GM23248 (cell line): ENCODE measurements around the gene CAPN14. TPM values are rescaled to one million over a fixed set of nuclear protein-coding genes. Genes with fewer than 3 reads are reported as not detected.

ENCODE experiments used
- DNase-seq: peaks from one replicate; pipeline ENCODE4 v3.0.0-alpha.2; 2015
- H2AFZ ChIP-seq: fragments of 200-600 bp; sonication (generic); 2 replicates; pipeline ENCODE4 v1.6.1; 2016; ENCODE audit warnings: antibody characterized with exemption
- H3F3A ChIP-seq: fragments of 200-600 bp; sonication (generic); 2 replicates; pipeline ENCODE4 v1.6.1; 2016; ENCODE audit warnings: mild to moderate bottlenecking, antibody characterized with exemption, mixed run types; ENCODE audit not compliant: insufficient read depth
- H3K27ac ChIP-seq: fragments of 200-600 bp; sonication (generic); 2 replicates; pipeline ENCODE4 v1.5.1; 2016; ENCODE audit warnings: mild to moderate bottlenecking
- H3K27me3 ChIP-seq: fragments of 200-600 bp; sonication (generic); replicated peaks from 2 replicates; pipeline ENCODE4 v1.6.1; 2016; ENCODE audit warnings: mild to moderate bottlenecking; ENCODE audit not compliant: insufficient read depth
- H3K36me3 ChIP-seq: fragments of 200-600 bp; sonication (generic); 2 replicates; pipeline ENCODE4 v1.6.1; 2016; ENCODE audit warnings: low read depth, mild to moderate bottlenecking
- H3K4me1 ChIP-seq: fragments of 200-600 bp; sonication (generic); 2 replicates; pipeline ENCODE4 v1.6.1; 2016; ENCODE audit warnings: mild to moderate bottlenecking; ENCODE audit not compliant: insufficient read depth
- H3K4me2 ChIP-seq: fragments of 200-600 bp; sonication (generic); one replicate; pipeline ENCODE4 v1.6.1; 2016; ENCODE audit warnings: mild to moderate bottlenecking; ENCODE audit not compliant: unreplicated experiment
- H3K4me3 ChIP-seq: fragments of 200-600 bp; sonication (generic); 2 replicates; pipeline ENCODE4 v1.5.1; 2016; ENCODE audit warnings: mild to moderate bottlenecking
- H3K79me2 ChIP-seq: fragments of 200-600 bp; sonication (generic); 2 replicates; pipeline ENCODE4 v1.6.1; 2016; ENCODE audit warnings: mild to moderate bottlenecking; ENCODE audit not compliant: insufficient read depth
- H3K9ac ChIP-seq: fragments of 200-600 bp; sonication (generic); 2 replicates; pipeline ENCODE4 v1.6.1; 2016; ENCODE audit warnings: mild to moderate bottlenecking
- H3K9me2 ChIP-seq: fragments of 200-600 bp; sonication (generic); 2 replicates; pipeline ENCODE4 v1.6.1; 2016; ENCODE audit warnings: mixed run types, mild to moderate bottlenecking, moderate library complexity; ENCODE audit not compliant: insufficient read depth
- H3K9me3 ChIP-seq: fragments of 200-600 bp; sonication (generic); one replicate; pipeline ENCODE4 v1.6.1; 2017; ENCODE audit warnings: low read depth
- H4K20me1 ChIP-seq: fragments of 200-600 bp; sonication (generic); 2 replicates; pipeline ENCODE4 v1.6.0; 2016; ENCODE audit not compliant: insufficient read depth
- EZH2 ChIP-seq: fragments of 200-600 bp; sonication (generic); IDR thresholded peaks from 2 replicates; pipeline ENCODE4 v1.6.1; 2018; ENCODE audit warnings: antibody characterized with exemption, mild to moderate bottlenecking; ENCODE audit not compliant: insufficient read depth, poor library complexity, severe bottlenecking
- EZH2phosphoT487 ChIP-seq: fragments of 200-600 bp; sonication (generic); IDR thresholded peaks from 2 replicates; pipeline ENCODE4 v1.6.1; 2018; ENCODE audit warnings: antibody characterized with exemption, moderate library complexity, mild to moderate bottlenecking, low read depth; ENCODE audit not compliant: insufficient read depth
- WGBS, 2 experiments: methylation state at CpG; one replicate each; pipeline ENCODE4 v1.1.6; 2015 to 2017; ENCODE audit warnings: low lambda C conversion rate in 2 of 2, low coverage in 1 of 2; ENCODE audit errors: missing lambda C conversion rate in 2 of 2; 5-methylcytosine and 5-hydroxymethylcytosine counted together
- in situ Hi-C: fragments of 300-500 bp; cut with MboI; formaldehyde crosslinking; loops from 2 replicates; pipeline ENCODE4 v1.15.0; 2020
- polyA plus RNA-seq: library from polyadenylated mRNA; unstranded; fragments of >200 nt; fragmentation: Nextera tagmentation; extraction: Ambion mirVana; gene quantifications from 2 replicates; pipeline ENCODE4 v1.2.1, GENCODE V29; 2016
- total RNA-seq: library from RNA; depleted of rRNA; stranded (reverse); fragments of >200 nt; shearing (Covaris generic); gene quantifications from 2 replicates; pipeline ENCODE4 v1.2.3, GENCODE V29; 2014

The CAPN14 gene
- total and polyA plus RNA-seq, 2 experiments from 2014 or later: 0.11 TPM; not detected in 1

GRCh38 chr2:31200972-31201371 is 16.3 kb downstream of the CAPN14 start:
- H3K27ac ChIP-seq: no peak overlapping the region
- no peaks in the 10 kb centered on the region for H3K4me1 ChIP-seq
- peaks cover 14% of the 10 kb centered on the region; the same call in 1 of the 2 replicates for H3K27me3 ChIP-seq
- no peaks in the 10 kb centered on the region for H3K79me2 ChIP-seq
- no peak for DNase-seq
- H2AFZ ChIP-seq: no peak overlapping the region
- no peak overlapping the region for H3K4me3 ChIP-seq
- no peak overlapping the region for H3K9ac ChIP-seq
- H3K4me2 ChIP-seq: no peak overlapping the region
- no peaks in the 10 kb centered on the region for H4K20me1 ChIP-seq
- TF ChIP-seq EZH2: no peak
- TF ChIP-seq EZH2phosphoT487: no peak
- in situ Hi-C loops: no loop called here
- H3F3A ChIP-seq: no peaks in the 10 kb centered on the region
- no peaks in the 10 kb centered on the region for H3K9me3 ChIP-seq
- no peaks in the 10 kb centered on the region for H3K36me3 ChIP-seq
- H3K9me2 ChIP-seq: no peaks in the 10 kb centered on the region
- WGBS, 2 experiments: 66 to 68% methylated on average over 9 of the region's 9 CpGs

DNA sequence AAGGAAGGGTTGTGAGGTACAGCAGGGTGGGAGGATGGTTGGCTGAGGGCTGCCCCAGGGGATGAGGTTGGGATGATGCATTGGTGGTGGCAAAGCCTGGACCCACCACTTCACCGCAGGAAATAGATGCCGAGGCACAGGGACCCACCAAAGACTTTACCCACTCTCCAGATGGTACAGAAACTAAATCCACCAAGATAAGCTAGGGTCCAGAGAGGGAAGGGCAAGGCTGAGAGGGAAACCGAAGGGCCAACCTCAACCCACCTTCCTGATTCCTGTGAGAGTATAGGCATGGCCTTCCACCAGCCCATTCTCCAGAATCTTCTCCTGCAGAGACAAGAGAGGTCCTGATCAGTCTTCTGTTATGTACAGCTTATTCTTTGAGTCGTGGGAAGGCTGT is 18.1 kb downstream of the CAPN14 start:
- Histone ChIP-seq H3K4me3 (no peak overlapping the region), H3K9me2 (no peaks in the 10 kb centered on the region), H4K20me1 (no peaks in the 10 kb centered on the region), H3K27ac (no peak overlapping the region), H3K27me3 (peaks cover 15% of the 10 kb centered on the region; the same call in 1 of the 2 replicates), H3F3A (no peaks in the 10 kb centered on the region), H3K4me1 (no peaks in the 10 kb centered on the region), H3K4me2 (no peak overlapping the region), H3K79me2 (no peaks in the 10 kb centered on the region), H3K36me3 (no peaks in the 10 kb centered on the region), H3K9me3 (no peaks in the 10 kb centered on the region), H3K9ac (no peak overlapping the region), H2AFZ (no peak overlapping the region)
- WGBS, 2 experiments: 49 to 51% methylated on average over 4 of the region's 4 CpGs
- in situ Hi-C loops: no loop called here
- no peak for DNase-seq
- TF ChIP-seq EZH2phosphoT487 (no peak), EZH2 (no peak)

DNA sequence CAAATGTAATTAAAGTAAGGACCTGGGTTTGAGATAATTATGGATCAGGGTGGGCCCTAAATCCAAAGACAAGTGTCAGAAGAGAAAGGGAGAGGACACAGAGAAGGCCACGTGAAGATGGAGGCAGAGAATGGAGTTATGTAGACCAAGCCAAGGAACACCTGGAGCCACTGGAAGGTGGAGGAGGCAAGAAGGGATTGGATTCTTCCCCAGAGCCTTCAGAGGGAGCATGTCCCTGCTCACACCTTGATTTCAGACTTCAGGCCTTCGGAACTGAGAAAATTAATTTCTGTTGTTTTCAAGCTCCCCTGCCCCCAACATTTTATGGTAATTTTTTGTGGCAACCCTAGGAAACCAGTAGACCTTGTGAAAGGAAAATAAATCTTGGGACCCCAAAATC is 19.6 kb downstream of the CAPN14 start:
- Histone ChIP-seq H3K9me3 (no peaks in the 10 kb centered on the region), H3K4me1 (no peaks in the 10 kb centered on the region), H3K4me3 (no peak overlapping the region), H2AFZ (no peak overlapping the region), H3K27ac (no peak overlapping the region), H3K79me2 (no peaks in the 10 kb centered on the region), H3K9ac (no peak overlapping the region), H3K4me2 (no peak overlapping the region), H3K9me2 (no peaks in the 10 kb centered on the region), H4K20me1 (no peaks in the 10 kb centered on the region), H3F3A (no peaks in the 10 kb centered on the region), H3K36me3 (no peaks in the 10 kb centered on the region), H3K27me3 (0 out of 2 replicates have a peak, but pooled peaks cover 5% of the 10 kb centered on the region)
- WGBS, 2 experiments: 54 to 77% methylated on average over 2 of the region's 2 CpGs
- in situ Hi-C loops: no loop called here
- no peak for DNase-seq
- no peak for TF ChIP-seq EZH2
- no peak for TF ChIP-seq EZH2phosphoT487

- WGBS, 2 experiments: 65 to 67% methylated on average over 4 of the region's 4 CpGs
- DNase-seq: no peak
These were observed 20.1 kb downstream of the CAPN14 start for GRCh38 chr2:31197166-31197565.

GRCh38 chr2:31196622-31197021 is 20.7 kb downstream of the CAPN14 start:
- H3K4me1 ChIP-seq: no peaks in the 10 kb centered on the region
- 0 out of 2 replicates have a peak, but pooled peaks cover 5% of the 10 kb centered on the region for H3K27me3 ChIP-seq
- no peaks in the 10 kb centered on the region for H3K9me2 ChIP-seq
- H3K79me2 ChIP-seq: no peaks in the 10 kb centered on the region
- no peak overlapping the region for H3K4me3 ChIP-seq
- no peak overlapping the region for H3K4me2 ChIP-seq
- no peak overlapping the region for H2AFZ ChIP-seq
- DNase-seq: no peak
- H3K27ac ChIP-seq: no peak overlapping the region
- H3K9me3 ChIP-seq: no peaks in the 10 kb centered on the region
- no peaks in the 10 kb centered on the region for H3K36me3 ChIP-seq
- in situ Hi-C loops: no loop called here
- H4K20me1 ChIP-seq: no peaks in the 10 kb centered on the region
- WGBS, 2 experiments: 80 to 84% methylated on average over 2 of the region's 2 CpGs
- no peak overlapping the region for H3K9ac ChIP-seq
- H3F3A ChIP-seq: no peaks in the 10 kb centered on the region
- no peak for TF ChIP-seq EZH2phosphoT487

More at GRCh38 chr2:31197166-31197565, 20.1 kb downstream of the CAPN14 start:
- Histone ChIP-seq H3K79me2 (no peaks in the 10 kb centered on the region), H3K9me3 (no peaks in the 10 kb centered on the region), H2AFZ (no peak overlapping the region), H3K4me2 (no peak overlapping the region), H3K27ac (no peak overlapping the region), H3K36me3 (no peaks in the 10 kb centered on the region), H3K4me3 (no peak overlapping the region), H3F3A (no peaks in the 10 kb centered on the region), H3K9me2 (no peaks in the 10 kb centered on the region), H3K9ac (no peak overlapping the region), H3K4me1 (no peaks in the 10 kb centered on the region), H3K27me3 (0 out of 2 replicates have a peak, but pooled peaks cover 5% of the 10 kb centered on the region), H4K20me1 (no peaks in the 10 kb centered on the region)
- in situ Hi-C loops: no loop called here
- TF ChIP-seq EZH2 (no peak), EZH2phosphoT487 (no peak)
